A549 (cell line): ENCODE results near the gene ZFPM1. TPM values are rescaled to one million over a fixed set of nuclear protein-coding genes. Genes with fewer than 3 reads are reported as not detected.

ENCODE experiments used
- ATAC-seq, 2 experiments: fragments of 200-7000 bp in 1 of 2; fragments of >200 bp in 1 of 2; cut with Nextera tagmentation in 1 of 2; cut with Tn5 transposase in 1 of 2; 3 replicates each; pipeline versions ENCODE4 v1.8.0 to v1.9.1; 2018 to 2020; ENCODE audit warnings: mild to moderate bottlenecking in 1 of 2, moderate library complexity in 1 of 2
- CTCF ChIA-PET: fragments of 300-600 bp; sonication (Branson Sonifier 250); formaldehyde crosslinking; extraction: SDS; loops from one replicate; lab custom pipeline; 2021; ENCODE audit warnings: antibody characterized with exemption, inconsistent platforms; lab: Yijun Ruan, JAX
- POLR2A ChIA-PET: fragments of 350-600 bp; formaldehyde crosslinking; extraction: SDS; loops from one replicate; lab custom pipeline; 2021; ENCODE audit warnings: antibody characterized with exemption, inconsistent platforms; lab: Yijun Ruan, JAX
- DNase-seq, 2 experiments: peaks; one replicate each; pipeline versions ENCODE4 v3.0.0 to v3.0.0-alpha.2; 2011 to 2016; ENCODE audit warnings: low read depth in 1 of 2, low spot score in 1 of 2
- FAIRE-seq: peaks from 2 replicates; lab custom pipeline; 2011; peaks lifted over from hg19 to GRCh38; lab: Jason Lieb, UNC
- H3K27ac ChIP-seq, 2 experiments: fragments of >200 bp; sonication (Bioruptor Twin); formaldehyde crosslinking; 3 replicates each; pipeline ENCODE4 v1.5.1; 2016 to 2017
- H3K4me1 ChIP-seq: fragments of >200 bp; sonication (Bioruptor Twin); formaldehyde crosslinking; 3 replicates; pipeline ENCODE4 v1.6.1; 2016
- H3K4me2 ChIP-seq: fragments of >200 bp; sonication (Bioruptor Twin); formaldehyde crosslinking; 3 replicates; pipeline ENCODE4 v1.6.1; 2016
- H3K4me3 ChIP-seq: fragments of >200 bp; sonication (Bioruptor Twin); formaldehyde crosslinking; 3 replicates; pipeline ENCODE4 v1.5.1; 2016
- H3K9me3 ChIP-seq: fragments of >200 bp; sonication (Bioruptor Twin); formaldehyde crosslinking; 3 replicates; pipeline ENCODE4 v1.6.1; 2016
- ATOH8 ChIP-seq: fragments of 250-450 bp; sonication (Bioruptor Pico); IDR thresholded peaks from 2 replicates; pipeline ENCODE4 v1.5.0; 2020; ENCODE audit warnings: low read depth, mild to moderate bottlenecking, moderate library complexity
- CEBPB ChIP-seq, 2 experiments: fragments of >200 bp in 1 of 2; sonication (Bioruptor Twin) in 1 of 2; formaldehyde crosslinking in 1 of 2; IDR thresholded peaks; 2 replicates each; pipeline ENCODE4 v1.6.1; 2012 to 2016
- CHD2 ChIP-seq: fragments of 150-350 bp; IDR thresholded peaks from 2 replicates; pipeline ENCODE4 v1.6.1; 2014; ENCODE audit warnings: low read length; ENCODE audit not compliant: partially characterized antibody
- CTCF ChIP-seq: fragments of >200 bp; sonication (Bioruptor Twin); formaldehyde crosslinking; IDR thresholded peaks from 3 replicates; pipeline ENCODE4 v1.5.1; 2016
- E2F6 ChIP-seq: IDR thresholded peaks from 2 replicates; pipeline ENCODE4 v1.6.1; 2012; ENCODE audit warnings: low read depth, borderline replicate concordance
- ELK1 ChIP-seq: fragments of 150-350 bp; IDR thresholded peaks from 2 replicates; pipeline ENCODE4 v1.6.1; 2014; ENCODE audit warnings: low read depth, mild to moderate bottlenecking, low read length
- EP300 ChIP-seq, 2 experiments: fragments of >200 bp; sonication (Bioruptor Twin); formaldehyde crosslinking; IDR thresholded peaks; 2 replicates in 1 of 2; 3 replicates in 1 of 2; pipeline ENCODE4 v1.6.1; 2016 to 2017
- MYC ChIP-seq: IDR thresholded peaks from 2 replicates; pipeline ENCODE4 v1.6.1; 2012; ENCODE audit warnings: mild to moderate bottlenecking, inconsistent platforms, low read length, improper control_type of control experiment, borderline replicate concordance
- NFE2L2 ChIP-seq: fragments of 150-350 bp; conservative IDR thresholded peaks from 2 replicates; pipeline ENCODE4 v1.6.1; 2014; ENCODE audit warnings: low read length
- RARB ChIP-seq: fragments of 250-450 bp; sonication (Bioruptor Pico); IDR thresholded peaks from 2 replicates; pipeline ENCODE4 v1.8.0; 2021; ENCODE audit warnings: mild to moderate bottlenecking, moderate library complexity
- TP53 ChIP-seq: fragments of 250-450 bp; sonication (Bioruptor Pico); IDR thresholded peaks from 2 replicates; pipeline ENCODE4 v1.5.0; 2021; ENCODE audit warnings: mild to moderate bottlenecking, moderate library complexity
- USF2 ChIP-seq: fragments of 450-650 bp; IDR thresholded peaks from 2 replicates; pipeline ENCODE4 v1.6.1; 2014; ENCODE audit warnings: antibody characterized with exemption
- ZNF302 ChIP-seq: fragments of 250-450 bp; sonication (Bioruptor Pico); IDR thresholded peaks from 2 replicates; pipeline ENCODE4 v1.9.0; 2021; ENCODE audit warnings: inconsistent platforms, mild to moderate bottlenecking, moderate library complexity
- WGBS: methylation state at CpG from one replicate; pipeline ENCODE4 v1.1.6; 2017; ENCODE audit errors: missing lambda C conversion rate; 5-methylcytosine and 5-hydroxymethylcytosine counted together
- polyA plus RNA-seq, 4 experiments: library from polyadenylated mRNA; depleted of rRNA in 3 of 4; stranded (reverse); fragments of >200 nt; fragmentation: RNase III in 1 of 4; extraction: RNeasy Plus Mini Kit Qiagen cat#74134 plus additional on column Dnase treatment in 1 of 4; gene quantifications; 2 replicates in 3 of 4; 3 replicates in 1 of 4; pipeline ENCODE4 v1.2.3, GENCODE V29; 2011 to 2017

The ZFPM1 gene
- polyA plus RNA-seq, 2 of the 4 experiments (the other 2 are of a cell fraction), result 0.36 to 2.5 TPM

GRCh38 chr16:88440686-88441405 is 12.2 kb upstream of the ZFPM1 start:
- ATAC-seq, result no peak
- CTCF ChIA-PET, result interaction anchor here (1.0 kb wide), 1 partner anchor 65 kb away, joined by 3 read pairs; no protein-coding TSS in a partner anchor

GRCh38 chr16:88441460-88441859 is 11.6 kb upstream of the ZFPM1 start:
- Histone ChIP-seq H3K9me3 (no peaks in the 10 kb centered on the region), H3K4me1 (peaks cover 13% of the 10 kb centered on the region; the same call in 2 of the 3 replicates), H3K27ac (peak overlapping the region in 1 of 2 experiments; percentile 34; a peak in 2 of 6 replicates), H3K4me2 (no peak overlapping the region), H3K4me3 (no peak overlapping the region)
- TF ChIP-seq USF2 (no peak), ELK1 (no peak)
- CTCF ChIA-PET, result interaction anchor here (0.5 to 1.0 kb wide), 2 partner anchors 65 to 118 kb away, joined by 3 read pairs; no protein-coding TSS in a partner anchor
- 99% methylated on average over 12 of the region's 14 CpGs for WGBS
- no peak for FAIRE-seq
- no peak for ATAC-seq
- POLR2A ChIA-PET, result no interaction called here
- no peak for DNase-seq

More at GRCh38 chr16:88440686-88441405, 12.2 kb upstream of the ZFPM1 start:
- Histone ChIP-seq H3K4me1 (peaks cover 13% of the 10 kb centered on the region; the same call in 2 of the 3 replicates), H3K4me3 (no peak overlapping the region), H3K9me3 (no peaks in the 10 kb centered on the region), H3K4me2 (no peak overlapping the region), H3K27ac (peak overlapping the region in 1 of 2 experiments; percentile 34; a peak in 2 of 6 replicates)
- 89% methylated on average over 19 of the region's 24 CpGs for WGBS
- POLR2A ChIA-PET, result no interaction called here
- DNase-seq (no peak), FAIRE-seq (no peak)
- no peak for TF ChIP-seq CTCF
- no peak for TF ChIP-seq TP53 (CRISPR knock-in tag)
- no peak for TF ChIP-seq ATOH8 (CRISPR knock-in tag)
- no peak for TF ChIP-seq ZNF302 (CRISPR knock-in tag)
- TF ChIP-seq NFE2L2, result no peak
- TF ChIP-seq MYC, result no peak
- TF ChIP-seq EP300 (IDR thresholded peaks at IDR 0.05), result no peak
- TF ChIP-seq CHD2, result no peak
- no peak for TF ChIP-seq CEBPB (IDR thresholded peaks at IDR 0.05)
- TF ChIP-seq E2F6, result no peak

GRCh38 chr16:88442383-88442726 is 10.7 kb upstream of the ZFPM1 start:
- H3K4me3 ChIP-seq, result no peak overlapping the region
- TF ChIP-seq CEBPB (IDR thresholded peaks at IDR 0.05), result no peak
- TF ChIP-seq RARB (CRISPR knock-in tag), result no peak
- peak overlapping the region in 1 of 2 experiments; percentile 62; a peak in 4 of 6 replicates for H3K27ac ChIP-seq
- ChIA-PET POLR2A (no interaction called here), CTCF (no interaction called here)
- peak overlapping the region; percentile 35; the same call in 1 of the 3 replicates for H3K4me2 ChIP-seq
- DNase-seq (no peak), ATAC-seq (peak in 1 of 2 experiments; percentile 8; a peak in 2 of 6 replicates), FAIRE-seq (no peak)
- 80% methylated on average over 3 of the region's 9 CpGs for WGBS
- H3K9me3 ChIP-seq, result no peaks in the 10 kb centered on the region
- H3K4me1 ChIP-seq, result peaks cover 13% of the 10 kb centered on the region; the same call in 2 of the 3 replicates
